ENCODE data around the gene FUT6. TPM values are rescaled to one million over a fixed set of nuclear protein-coding genes. Genes with fewer than 3 reads are reported as not detected.
A peak's percentile ranks its signal among the peaks of the same experiment; 100 is the strongest.
"Not testable (repeated sequence)": the region's sequence is repeated elsewhere in the genome, so short reads cannot be mapped to it uniquely, and the experiment has no call there.

Gene FUT6
- total RNA-seq, 1 donor: not detected

DNA sequence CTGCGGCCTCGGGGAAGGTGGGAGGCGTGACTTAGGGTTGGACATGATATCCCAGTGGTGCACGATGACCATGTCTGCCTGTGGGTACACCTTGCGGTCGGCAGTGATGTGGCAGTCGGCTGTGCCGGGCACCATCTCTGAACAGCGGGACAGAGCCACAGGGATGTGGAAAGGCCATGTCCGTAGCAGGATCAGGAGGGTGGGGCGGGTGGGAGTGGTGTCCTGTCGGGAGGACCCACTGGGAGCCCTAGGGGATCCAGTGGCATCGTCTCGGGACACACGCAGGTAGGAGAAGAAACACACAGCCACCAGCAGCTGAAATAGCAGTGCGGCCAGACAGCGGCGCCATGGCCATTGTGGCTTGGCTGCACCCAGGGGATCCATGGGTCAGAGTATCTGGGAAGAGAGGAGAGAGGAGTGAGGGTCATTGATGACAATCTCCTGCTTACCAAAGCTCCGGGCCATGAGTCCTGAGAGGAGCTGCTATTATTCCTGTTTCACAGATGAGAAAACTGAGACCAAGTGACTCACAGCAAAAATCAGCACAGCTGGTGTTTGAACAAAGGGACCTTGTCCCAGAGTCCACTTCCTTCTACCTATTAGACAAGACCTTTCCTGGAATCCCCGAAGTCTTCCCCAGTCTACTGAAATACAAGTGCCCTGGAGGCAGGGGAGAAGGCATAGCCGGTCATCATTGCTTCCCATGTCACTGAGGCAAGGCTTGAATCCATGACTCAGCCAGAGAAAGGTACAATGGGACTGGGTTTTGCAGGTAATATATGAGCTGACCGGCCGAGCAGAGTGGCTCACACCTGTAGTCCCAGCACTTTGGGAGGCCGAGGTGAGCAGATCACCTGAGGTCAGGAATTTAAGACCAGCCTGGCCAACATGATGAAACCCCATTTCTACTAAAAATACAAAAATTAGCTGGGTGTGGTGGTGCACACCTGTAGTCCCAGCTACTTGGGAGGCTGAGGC is 5.2 kb upstream of the FUT6 start:
- H3K4me3 ChIP-seq (ENCODE audit: insufficient read depth, low read length): no peak overlapping the region
- H3K79me2 ChIP-seq (ENCODE audit: insufficient read depth, low read length): no peaks in the 10 kb centered on the region

DNA sequence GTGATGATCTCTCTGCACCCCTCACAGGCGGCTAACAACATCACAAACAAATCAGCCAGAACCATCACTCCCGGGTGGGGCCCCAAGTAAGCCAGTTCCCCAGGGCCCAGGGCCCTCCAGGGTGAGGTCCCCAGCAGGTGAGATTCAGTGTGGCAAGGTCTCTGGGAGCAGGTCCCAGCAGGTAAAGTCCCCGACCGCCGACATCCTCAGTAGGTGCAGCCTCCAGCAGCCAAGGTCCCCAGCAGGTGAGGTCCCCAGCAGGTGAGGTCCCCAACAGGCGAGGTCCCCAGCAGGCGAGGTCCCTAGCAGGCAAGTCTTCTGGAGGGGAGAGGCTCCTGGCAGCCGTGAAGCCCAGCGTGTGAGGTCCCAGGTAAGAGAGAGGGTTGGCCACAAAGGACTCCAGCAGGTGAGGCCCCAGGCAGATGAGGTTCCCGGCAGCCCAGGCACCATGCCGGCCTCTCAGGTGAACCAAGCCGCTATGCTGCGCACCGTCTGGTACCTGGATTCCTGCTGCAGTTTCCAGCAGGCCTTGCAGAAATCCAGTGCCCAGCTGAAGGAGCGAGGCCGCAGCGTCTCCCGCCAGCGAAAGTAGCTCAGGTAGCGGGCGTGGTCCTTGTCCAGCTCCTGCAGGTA is 3.9 kb upstream of the FUT6 start:
- no peak overlapping the region for H3K4me2 ChIP-seq (ENCODE audit: insufficient read depth, low read length)
- TF ChIP-seq, protein P1, sequence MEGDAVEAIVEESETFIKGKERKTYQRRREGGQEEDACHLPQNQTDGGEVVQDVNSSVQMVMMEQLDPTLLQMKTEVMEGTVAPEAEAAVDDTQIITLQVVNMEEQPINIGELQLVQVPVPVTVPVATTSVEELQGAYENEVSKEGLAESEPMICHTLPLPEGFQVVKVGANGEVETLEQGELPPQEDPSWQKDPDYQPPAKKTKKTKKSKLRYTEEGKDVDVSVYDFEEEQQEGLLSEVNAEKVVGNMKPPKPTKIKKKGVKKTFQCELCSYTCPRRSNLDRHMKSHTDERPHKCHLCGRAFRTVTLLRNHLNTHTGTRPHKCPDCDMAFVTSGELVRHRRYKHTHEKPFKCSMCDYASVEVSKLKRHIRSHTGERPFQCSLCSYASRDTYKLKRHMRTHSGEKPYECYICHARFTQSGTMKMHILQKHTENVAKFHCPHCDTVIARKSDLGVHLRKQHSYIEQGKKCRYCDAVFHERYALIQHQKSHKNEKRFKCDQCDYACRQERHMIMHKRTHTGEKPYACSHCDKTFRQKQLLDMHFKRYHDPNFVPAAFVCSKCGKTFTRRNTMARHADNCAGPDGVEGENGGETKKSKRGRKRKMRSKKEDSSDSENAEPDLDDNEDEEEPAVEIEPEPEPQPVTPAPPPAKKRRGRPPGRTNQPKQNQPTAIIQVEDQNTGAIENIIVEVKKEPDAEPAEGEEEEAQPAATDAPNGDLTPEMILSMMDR (IDR thresholded peaks at IDR 0.05; ENCODE audit: extremely low read depth, low read depth, low read length): no peak
- no peak overlapping the region for H2AFZ ChIP-seq (ENCODE audit: low read length)
- H3K4me3 ChIP-seq (ENCODE audit: insufficient read depth, low read length): no peak overlapping the region
- no peak overlapping the region for H3K27ac ChIP-seq (ENCODE audit: low read depth, low read length)
- H3K4me1 ChIP-seq (ENCODE audit: insufficient read depth, low read length): no peaks in the 10 kb centered on the region
- H3K9me3 ChIP-seq (ENCODE audit: low read depth, low read length): no peaks in the 10 kb centered on the region
- no peaks in the 10 kb centered on the region for H3K36me3 ChIP-seq (ENCODE audit: insufficient read depth, low read length)
- peak; percentile 48 for DNase-seq (ENCODE audit: insufficient read length, low spot score, missing footprints)
- H4K20me1 ChIP-seq (ENCODE audit: insufficient read depth, low read length): no peaks in the 10 kb centered on the region
- H3K27me3 ChIP-seq (ENCODE audit: insufficient read depth, low read length): peaks cover 5% of the 10 kb centered on the region
- H3K79me2 ChIP-seq (ENCODE audit: insufficient read depth, low read length): no peaks in the 10 kb centered on the region

More for the DNA sequence above, 5.2 kb upstream of the FUT6 start:
- peak; percentile 76 for DNase-seq (ENCODE audit: insufficient read length, low spot score, missing footprints)
- no peaks in the 10 kb centered on the region for H3K9me3 ChIP-seq (ENCODE audit: low read depth, low read length)
- no peak overlapping the region for H2AFZ ChIP-seq (ENCODE audit: low read length)
- TF ChIP-seq, protein P1 (IDR thresholded peaks at IDR 0.05; ENCODE audit: extremely low read depth, low read depth, low read length): no peak
- no peaks in the 10 kb centered on the region for H3K36me3 ChIP-seq (ENCODE audit: insufficient read depth, low read length)
- no peak overlapping the region for H3K27ac ChIP-seq (ENCODE audit: low read depth, low read length)
- H3K4me1 ChIP-seq (ENCODE audit: insufficient read depth, low read length): no peaks in the 10 kb centered on the region
- no peak overlapping the region for H3K4me2 ChIP-seq (ENCODE audit: insufficient read depth, low read length)
- peaks cover 4% of the 10 kb centered on the region for H3K27me3 ChIP-seq (ENCODE audit: insufficient read depth, low read length)
- no peaks in the 10 kb centered on the region for H4K20me1 ChIP-seq (ENCODE audit: insufficient read depth, low read length)

DNA sequence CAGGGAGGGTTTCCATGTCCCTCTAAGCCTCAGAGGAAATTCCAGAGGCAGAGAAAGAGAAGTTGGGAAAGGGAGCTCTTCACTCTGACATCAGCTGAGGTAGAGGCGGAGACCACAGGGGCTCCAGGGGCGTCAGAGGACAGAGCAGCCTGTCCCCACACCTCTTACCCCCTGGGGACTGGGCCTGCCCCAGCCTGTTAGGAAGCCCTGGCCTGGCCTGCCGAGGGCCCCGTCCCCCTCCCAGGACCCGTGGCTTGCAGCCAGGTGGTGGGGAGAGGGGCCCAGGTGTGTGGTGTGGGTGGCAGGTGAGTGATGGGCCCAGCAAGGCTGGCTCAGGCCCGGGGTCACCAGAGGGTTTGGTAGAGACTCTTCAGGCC is 2.2 kb upstream of the FUT6 start:
- DNase-seq (ENCODE audit: insufficient read length, low spot score, missing footprints): peak; percentile 58
- not testable (repeated sequence) for H3K4me1 ChIP-seq (ENCODE audit: insufficient read depth, low read length); H3K9me3 ChIP-seq (ENCODE audit: low read depth, low read length); H3K4me2 ChIP-seq (ENCODE audit: insufficient read depth, low read length); H3K27me3 ChIP-seq (ENCODE audit: insufficient read depth, low read length); H3K4me3 ChIP-seq (ENCODE audit: insufficient read depth, low read length); H3K79me2 ChIP-seq (ENCODE audit: insufficient read depth, low read length); H3K27ac ChIP-seq (ENCODE audit: low read depth, low read length); H2AFZ ChIP-seq (ENCODE audit: low read length); H4K20me1 ChIP-seq (ENCODE audit: insufficient read depth, low read length); H3K36me3 ChIP-seq (ENCODE audit: insufficient read depth, low read length)

DNA sequence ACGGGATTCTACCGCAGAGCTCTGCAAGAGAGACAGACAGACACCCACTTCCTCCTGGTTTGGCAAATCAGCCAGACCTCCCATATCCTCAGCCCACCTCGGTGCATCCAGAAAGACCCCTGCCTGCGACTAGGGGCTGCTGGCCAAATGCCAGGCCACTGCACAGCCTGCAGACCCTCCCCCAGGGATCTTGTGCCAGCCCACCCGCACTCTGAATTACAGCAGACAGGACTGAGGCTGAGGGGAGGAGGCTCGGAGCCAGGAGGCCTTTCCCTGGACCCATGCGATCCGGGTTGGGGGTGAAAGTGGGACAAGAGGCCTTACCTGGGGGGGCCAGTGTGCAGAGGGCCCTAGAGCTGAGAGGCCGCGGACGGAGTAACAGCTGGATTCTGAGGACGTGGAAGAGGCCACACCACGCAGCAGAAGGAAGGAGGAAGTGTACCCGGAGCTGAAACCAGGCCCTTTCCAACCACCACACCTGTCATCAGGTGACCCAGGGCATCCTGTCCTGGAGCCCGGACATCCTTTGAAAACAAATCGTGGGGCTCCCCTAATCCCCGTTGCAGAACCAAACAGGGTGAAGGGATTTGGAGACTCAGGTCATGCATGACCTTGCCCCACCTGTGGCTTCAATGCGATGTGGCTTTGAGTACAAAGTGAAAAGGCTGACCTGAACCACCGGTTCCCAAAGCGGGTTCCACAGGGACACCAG is 993 bp downstream of the FUT6 start:
- Histone ChIP-seq H4K20me1 (ENCODE audit: insufficient read depth, low read length) (no peaks in the 10 kb centered on the region), H3K4me1 (ENCODE audit: insufficient read depth, low read length) (no peaks in the 10 kb centered on the region), H3K4me2 (ENCODE audit: insufficient read depth, low read length) (no peak overlapping the region), H3K9me3 (ENCODE audit: low read depth, low read length) (no peaks in the 10 kb centered on the region), H3K27ac (ENCODE audit: low read depth, low read length) (no peak overlapping the region), H3K79me2 (ENCODE audit: insufficient read depth, low read length) (no peaks in the 10 kb centered on the region), H3K27me3 (ENCODE audit: insufficient read depth, low read length) (peaks cover 9% of the 10 kb centered on the region), H2AFZ (ENCODE audit: low read length) (no peak overlapping the region), H3K36me3 (ENCODE audit: insufficient read depth, low read length) (no peaks in the 10 kb centered on the region), H3K4me3 (ENCODE audit: insufficient read depth, low read length) (no peak overlapping the region)
- TF ChIP-seq, protein P1 (IDR thresholded peaks at IDR 0.05; ENCODE audit: extremely low read depth, low read depth, low read length): no peak
- DNase-seq (ENCODE audit: insufficient read length, low spot score, missing footprints): peak; percentile 56

Measured in osteoblast (primary cell).